Measurements from ENCODE around the gene SRSF9.
"Not testable (repeated sequence)": the region's sequence is repeated elsewhere in the genome, so short reads cannot be mapped to it uniquely, and the experiment has no call there.

Gene SRSF9

GRCh38 chr12:120447992-120448391, 21.6 kb downstream of the SRSF9 start:
- DNase-seq (ENCODE audit: low read depth in 3 of 3), result no peak

- DNase-seq (ENCODE audit: low read depth in 3 of 3), result not testable (repeated sequence)
Measured at GRCh38 chr12:120446844-120447178, 22.7 kb downstream of the SRSF9 start.

- DNase-seq (ENCODE audit: low read depth in 3 of 3), result peak; percentile 79 to 88 (median 87)
Measured at GRCh38 chr12:120445911-120446843, 23.4 kb downstream of the SRSF9 start, which contains the start of the genes GATC and TRIAP1. TSS of gene GATC (plus strand) at chr12:120446444. CDS start at chr12:120446481, 37 bp downstream. TSS of gene TRIAP1 (minus strand) at chr12:120446384. CDS start at chr12:120446372, 12 bp downstream.

GRCh38 chr12:120444676-120445075, 24.9 kb downstream of the SRSF9 start:
- DNase-seq (ENCODE audit: low read depth in 3 of 3), result no peak

GRCh38 chr12:120439646-120440247, 29.8 kb downstream of the SRSF9 start:
- DNase-seq (ENCODE audit: low read depth in 3 of 3), result peak; percentile 54 to 66 (median 60)

GRCh38 chr12:120438495-120439198, 30.9 kb downstream of the SRSF9 start:
- no peak for DNase-seq (ENCODE audit: low read depth in 3 of 3)

- DNase-seq (ENCODE audit: low read depth in 3 of 3), result peak; percentile 93 to 98 (median 98)
Measured at GRCh38 chr12:120437735-120438494, 31.6 kb downstream of the SRSF9 start, which contains the start of gene COX6A1. TSS of gene COX6A1 (plus strand) at chr12:120438113. CDS start at chr12:120438127, 14 bp downstream.

GRCh38 chr12:120432772-120433525, 36.6 kb downstream of the SRSF9 start:
- DNase-seq (ENCODE audit: low read depth in 3 of 3), result no peak

GRCh38 chr12:120429368-120429767, 40.2 kb downstream of the SRSF9 start:
- no peak for DNase-seq (ENCODE audit: low read depth in 3 of 3)

GRCh38 chr12:120428597-120429229, 40.8 kb downstream of the SRSF9 start:
- DNase-seq (ENCODE audit: low read depth in 3 of 3), result no peak

- no peak for DNase-seq (ENCODE audit: low read depth in 3 of 3)
Measured at GRCh38 chr12:120425797-120426196, 43.8 kb downstream of the SRSF9 start.

GRCh38 chr12:120422892-120423456, 46.6 kb downstream of the SRSF9 start:
- DNase-seq (ENCODE audit: low read depth in 3 of 3), result no peak

- DNase-seq (ENCODE audit: low read depth in 3 of 3), result no peak
Measured at GRCh38 chr12:120421701-120422100, 47.8 kb downstream of the SRSF9 start.

GRCh38 chr12:120417917-120418580, 51.5 kb downstream of the SRSF9 start:
- DNase-seq (ENCODE audit: low read depth in 3 of 3), result no peak

GRCh38 chr12:120416490-120417216, 52.9 kb downstream of the SRSF9 start:
- no peak for DNase-seq (ENCODE audit: low read depth in 3 of 3)

- DNase-seq (ENCODE audit: low read depth in 3 of 3), result no peak
Measured at GRCh38 chr12:120413901-120414695, 55.5 kb downstream of the SRSF9 start.

- DNase-seq (ENCODE audit: low read depth in 3 of 3), result no peak
Measured at GRCh38 chr12:120412421-120412820, 57.1 kb downstream of the SRSF9 start.
